NCI-H1417 treated with DMSO at 0.1 percent for 48 hours (cell line): ENCODE data around the gene MEF2C.

ENCODE experiments used
- DNase-seq: peaks from one replicate; lab custom pipeline; 2025; lab: John Stamatoyannopoulos, UW

MEF2C gene

GRCh38 chr5:88756953-88757352 is 126.0 kb downstream of the MEF2C start:
- DNase-seq = no peak

- DNase-seq = no peak
These were observed 134.3 kb downstream of the MEF2C start for GRCh38 chr5:88748666-88749065.

GRCh38 chr5:88746438-88746882 is 136.5 kb downstream of the MEF2C start:
- no peak for DNase-seq

- no peak for DNase-seq
These were observed 137.8 kb downstream of the MEF2C start for GRCh38 chr5:88745093-88745696.

GRCh38 chr5:88743231-88743834 is 139.7 kb downstream of the MEF2C start:
- no peak for DNase-seq

- DNase-seq = no peak
These were observed 141.0 kb downstream of the MEF2C start for GRCh38 chr5:88741964-88742363.

- DNase-seq = no peak
These were observed 142.3 kb downstream of the MEF2C start for GRCh38 chr5:88740604-88741185.

GRCh38 chr5:88736494-88736893 is 146.5 kb downstream of the MEF2C start:
- no peak for DNase-seq

- DNase-seq = no peak
These were observed 148.0 kb downstream of the MEF2C start for GRCh38 chr5:88734983-88735382.

- no peak for DNase-seq
These were observed 148.8 kb downstream of the MEF2C start for GRCh38 chr5:88734191-88734640.

GRCh38 chr5:88732862-88733261 is 150.1 kb downstream of the MEF2C start:
- no peak for DNase-seq

- no peak for DNase-seq
These were observed 150.8 kb downstream of the MEF2C start for GRCh38 chr5:88732181-88732633.

GRCh38 chr5:88729829-88730182 is 153.2 kb downstream of the MEF2C start:
- no peak for DNase-seq

- peak; percentile 81 for DNase-seq
These were observed 153.7 kb downstream of the MEF2C start for GRCh38 chr5:88729084-88729828.

- DNase-seq = no peak
These were observed 155.2 kb downstream of the MEF2C start for GRCh38 chr5:88727705-88728313.

- DNase-seq = no peak
These were observed 157.5 kb downstream of the MEF2C start for GRCh38 chr5:88725454-88725853.

GRCh38 chr5:88724201-88724600 is 158.8 kb downstream of the MEF2C start:
- DNase-seq = no peak

GRCh38 chr5:88722546-88723073 is 160.4 kb downstream of the MEF2C start:
- no peak for DNase-seq

GRCh38 chr5:88719434-88719833 is 163.6 kb downstream of the MEF2C start:
- no peak for DNase-seq

- no peak for DNase-seq
These were observed 164.2 kb downstream of the MEF2C start for GRCh38 chr5:88718736-88719135.

- DNase-seq = no peak
These were observed 166.9 kb downstream of the MEF2C start for GRCh38 chr5:88716101-88716500.

- DNase-seq = no peak
These were observed 167.5 kb downstream of the MEF2C start for GRCh38 chr5:88715503-88715902.
